GM10266 (cell line): ENCODE results near the gene HPSE2.

Experiments
- DNase-seq: peaks from one replicate; pipeline ENCODE4 v3.0.0; 2012; ENCODE audit errors: extremely low spot score
- CTCF ChIP-seq: IDR thresholded peaks from 2 replicates; pipeline ENCODE4 v1.5.1; 2012; ENCODE audit warnings: mild to moderate bottlenecking, low read depth; ENCODE audit not compliant: control insufficient read depth, insufficient read depth; ENCODE audit errors: missing control alignments

Gene HPSE2

GRCh38 chr10:98852686-98853085 is 383.0 kb downstream of the HPSE2 start:
- TF ChIP-seq CTCF, result no peak
- no peak for DNase-seq

- no peak for DNase-seq
- no peak for TF ChIP-seq CTCF
These were observed 387.3 kb downstream of the HPSE2 start for GRCh38 chr10:98848361-98848760.

- TF ChIP-seq CTCF, result no peak
- DNase-seq, result no peak
These were observed 388.9 kb downstream of the HPSE2 start for GRCh38 chr10:98846787-98847186.

- no peak for TF ChIP-seq CTCF
- DNase-seq, result no peak
These were observed 402.1 kb downstream of the HPSE2 start for GRCh38 chr10:98833542-98833941.

- no peak for TF ChIP-seq CTCF
- no peak for DNase-seq
These were observed 402.9 kb downstream of the HPSE2 start for GRCh38 chr10:98832738-98833137.

- DNase-seq, result no peak
- TF ChIP-seq CTCF, result no peak
These were observed 403.5 kb downstream of the HPSE2 start for GRCh38 chr10:98832196-98832595.

- TF ChIP-seq CTCF, result no peak
- no peak for DNase-seq
These were observed 404.3 kb downstream of the HPSE2 start for GRCh38 chr10:98831391-98831790.
